Hepatocyte (in vitro differentiated cells): Measurements from ENCODE around the gene MPZL1. TPM values are rescaled to one million over a fixed set of nuclear protein-coding genes. Genes with fewer than 3 reads are reported as not detected.

Experiments used
- DNase-seq: peaks from one replicate; pipeline ENCODE4 v3.0.0-alpha.2; 2016; ENCODE audit warnings: low spot score
- H2AFZ ChIP-seq: fragments of 200-600 bp; sonication (generic); 2 replicates; pipeline ENCODE4 v1.6.0; 2016; ENCODE audit warnings: antibody characterized with exemption, mild to moderate bottlenecking
- H3K27ac ChIP-seq: fragments of 200-600 bp; sonication (generic); 2 replicates; pipeline ENCODE4 v1.5.1; 2016; ENCODE audit warnings: mild to moderate bottlenecking
- H3K27me3 ChIP-seq: fragments of 200-600 bp; sonication (generic); 2 replicates; pipeline ENCODE4 v1.6.1; 2016
- H3K36me3 ChIP-seq: fragments of 200-600 bp; sonication (generic); replicated peaks from 2 replicates; pipeline ENCODE4 v1.5.1; 2016; ENCODE audit warnings: low read depth; ENCODE audit not compliant: insufficient read depth
- H3K4me1 ChIP-seq: fragments of 200-600 bp; sonication (generic); 2 replicates; pipeline ENCODE4 v1.5.1; 2016; ENCODE audit warnings: mild to moderate bottlenecking, moderate library complexity; ENCODE audit not compliant: insufficient read depth
- H3K4me2 ChIP-seq: fragments of 200-600 bp; sonication (generic); 2 replicates; pipeline ENCODE4 v1.6.0; 2016
- H3K4me3 ChIP-seq: fragments of 200-600 bp; sonication (generic); 2 replicates; pipeline ENCODE4 v1.5.1; 2016; ENCODE audit warnings: mild to moderate bottlenecking
- H3K79me2 ChIP-seq: fragments of 200-600 bp; sonication (generic); 2 replicates; pipeline ENCODE4 v1.6.0; 2017; ENCODE audit warnings: mild to moderate bottlenecking
- H3K9me2 ChIP-seq: fragments of 200-600 bp; sonication (generic); replicated peaks from 2 replicates; pipeline ENCODE4 v1.6.0; 2017; ENCODE audit warnings: mild to moderate bottlenecking; ENCODE audit not compliant: insufficient read depth
- H3K9me3 ChIP-seq: fragments of 200-600 bp; sonication (generic); 2 replicates; pipeline ENCODE4 v1.5.1; 2016; ENCODE audit warnings: low read depth, mild to moderate bottlenecking
- H4K20me1 ChIP-seq: fragments of 200-600 bp; sonication (generic); 2 replicates; pipeline ENCODE4 v1.6.0; 2016; ENCODE audit warnings: mild to moderate bottlenecking; ENCODE audit not compliant: insufficient read depth, poor library complexity, severe bottlenecking
- EZH2 ChIP-seq: fragments of 200-600 bp; sonication (generic); IDR thresholded peaks from 2 replicates; pipeline ENCODE4 v1.6.1; 2016; ENCODE audit warnings: antibody characterized with exemption, mild to moderate bottlenecking, borderline replicate concordance
- EZH2phosphoT487 ChIP-seq: fragments of 200-600 bp; sonication (generic); IDR thresholded peaks from one replicate; pipeline ENCODE4 v1.6.1; 2018; ENCODE audit warnings: antibody characterized with exemption, mild to moderate bottlenecking, low read depth, moderate library complexity; ENCODE audit not compliant: unreplicated experiment, severe bottlenecking
- WGBS: methylation state at CpG from one replicate; pipeline ENCODE4 v1.1.6; 2016; ENCODE audit warnings: low lambda C conversion rate; ENCODE audit errors: missing lambda C conversion rate; 5-methylcytosine and 5-hydroxymethylcytosine counted together
- polyA plus RNA-seq: library from polyadenylated mRNA; unstranded; fragments of >200 nt; fragmentation: Nextera tagmentation; extraction: Ambion mirVana; gene quantifications from 2 replicates; pipeline ENCODE4 v1.2.1, GENCODE V29; 2016
- total RNA-seq: library from RNA; depleted of rRNA; stranded (reverse); fragments of >200 nt; gene quantifications from 2 replicates; pipeline ENCODE4 v1.2.3, GENCODE V29; 2014
- TF ChIP-seq, protein P1 (sequence below): fragments of 200-600 bp; sonication (generic); IDR thresholded peaks from 2 replicates; pipeline ENCODE4 v1.5.1; 2016; ENCODE audit warnings: antibody characterized with exemption, mild to moderate bottlenecking; ENCODE audit not compliant: poor library complexity

MPZL1 gene
- total and polyA plus RNA-seq, 2 experiments from 2014 or later = 176 to 245 TPM

- peaks cover 92% of the 10 kb centered on the region for H3K79me2 ChIP-seq
- H3K36me3 ChIP-seq = no peaks in the 10 kb centered on the region
- no peak overlapping the region for H3K4me2 ChIP-seq
- WGBS = 89% methylated on average over 5 of the region's 5 CpGs
- H3K9me3 ChIP-seq = no peaks in the 10 kb centered on the region
- no peak overlapping the region for H2AFZ ChIP-seq
- H3K9me2 ChIP-seq = no peaks in the 10 kb centered on the region
- no peak for TF ChIP-seq EZH2
- TF ChIP-seq EZH2phosphoT487 = no peak
- TF ChIP-seq, protein P1, sequence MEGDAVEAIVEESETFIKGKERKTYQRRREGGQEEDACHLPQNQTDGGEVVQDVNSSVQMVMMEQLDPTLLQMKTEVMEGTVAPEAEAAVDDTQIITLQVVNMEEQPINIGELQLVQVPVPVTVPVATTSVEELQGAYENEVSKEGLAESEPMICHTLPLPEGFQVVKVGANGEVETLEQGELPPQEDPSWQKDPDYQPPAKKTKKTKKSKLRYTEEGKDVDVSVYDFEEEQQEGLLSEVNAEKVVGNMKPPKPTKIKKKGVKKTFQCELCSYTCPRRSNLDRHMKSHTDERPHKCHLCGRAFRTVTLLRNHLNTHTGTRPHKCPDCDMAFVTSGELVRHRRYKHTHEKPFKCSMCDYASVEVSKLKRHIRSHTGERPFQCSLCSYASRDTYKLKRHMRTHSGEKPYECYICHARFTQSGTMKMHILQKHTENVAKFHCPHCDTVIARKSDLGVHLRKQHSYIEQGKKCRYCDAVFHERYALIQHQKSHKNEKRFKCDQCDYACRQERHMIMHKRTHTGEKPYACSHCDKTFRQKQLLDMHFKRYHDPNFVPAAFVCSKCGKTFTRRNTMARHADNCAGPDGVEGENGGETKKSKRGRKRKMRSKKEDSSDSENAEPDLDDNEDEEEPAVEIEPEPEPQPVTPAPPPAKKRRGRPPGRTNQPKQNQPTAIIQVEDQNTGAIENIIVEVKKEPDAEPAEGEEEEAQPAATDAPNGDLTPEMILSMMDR = no peak
- no peaks in the 10 kb centered on the region for H3K27me3 ChIP-seq
- no peak overlapping the region for H3K4me3 ChIP-seq
- H3K4me1 ChIP-seq = peaks cover 4% of the 10 kb centered on the region
- DNase-seq = no peak
- H4K20me1 ChIP-seq = peaks cover 11% of the 10 kb centered on the region
- no peak overlapping the region for H3K27ac ChIP-seq
Observed at GRCh38 chr1:167763525-167764220, 41.9 kb downstream of the MPZL1 start.

GRCh38 chr1:167764458-167765330 lies 42.9 kb downstream of the MPZL1 start:
- Histone ChIP-seq H3K9me2 (no peaks in the 10 kb centered on the region), H3K79me2 (peaks cover 92% of the 10 kb centered on the region), H3K9me3 (no peaks in the 10 kb centered on the region), H3K4me3 (no peak overlapping the region), H3K27ac (no peak overlapping the region), H3K36me3 (no peaks in the 10 kb centered on the region), H3K4me1 (peaks cover 4% of the 10 kb centered on the region), H3K4me2 (no peak overlapping the region), H3K27me3 (no peaks in the 10 kb centered on the region), H2AFZ (no peak overlapping the region), H4K20me1 (peaks cover 8% of the 10 kb centered on the region)
- no peak for DNase-seq
- TF ChIP-seq EZH2 (no peak), EZH2phosphoT487 (no peak)
- TF ChIP-seq, protein P1 = no peak
- WGBS = 80% methylated on average over 5 of the region's 5 CpGs

GRCh38 chr1:167765496-167765895 lies 43.7 kb downstream of the MPZL1 start:
- Histone ChIP-seq H3K9me3 (no peaks in the 10 kb centered on the region), H4K20me1 (peaks cover 6% of the 10 kb centered on the region), H3K36me3 (no peaks in the 10 kb centered on the region), H3K4me1 (peaks cover 4% of the 10 kb centered on the region), H3K4me3 (no peak overlapping the region), H3K27me3 (no peaks in the 10 kb centered on the region), H3K9me2 (no peaks in the 10 kb centered on the region), H2AFZ (no peak overlapping the region), H3K27ac (no peak overlapping the region), H3K79me2 (peaks cover 87% of the 10 kb centered on the region), H3K4me2 (no peak overlapping the region)
- WGBS = 89% methylated on average over 6 of the region's 6 CpGs
- no peak for DNase-seq
- TF ChIP-seq EZH2phosphoT487 (no peak), EZH2 (no peak)

- Histone ChIP-seq H3K9me3 (no peaks in the 10 kb centered on the region), H2AFZ (no peak overlapping the region), H3K9me2 (no peaks in the 10 kb centered on the region), H3K4me1 (peaks cover 4% of the 10 kb centered on the region), H3K27me3 (no peaks in the 10 kb centered on the region), H3K36me3 (no peaks in the 10 kb centered on the region), H3K4me2 (no peak overlapping the region), H3K4me3 (no peak overlapping the region), H4K20me1 (peaks cover 6% of the 10 kb centered on the region), H3K79me2 (peaks cover 76% of the 10 kb centered on the region), H3K27ac (no peak overlapping the region)
- TF ChIP-seq EZH2 (no peak), EZH2phosphoT487 (no peak)
- DNase-seq = no peak
- 96% methylated on average over 2 of the region's 2 CpGs for WGBS
Observed at GRCh38 chr1:167766538-167766937, 44.8 kb downstream of the MPZL1 start.
